HepG2 (cell line): ENCODE measurements around the gene NET1. TPM values are rescaled to one million over a fixed set of nuclear protein-coding genes. Genes with fewer than 3 reads are reported as not detected.
A peak's percentile ranks its signal among the peaks of the same experiment; 100 is the strongest.

ENCODE experiments used
- ATAC-seq: fragments of 200-7000 bp; cut with Tn5 transposase; 3 replicates; pipeline ENCODE4 v1.9.1; 2020; ENCODE audit warnings: mild to moderate bottlenecking, moderate library complexity
- BruUV-seq: library from RNA; stranded (reverse); fragments of 400-500 nt; replicated peaks from 2 replicates; lab custom pipeline; 2021; lab: Mats Ljungman, UMichigan
- CTCF ChIA-PET: fragments of 300-600 bp; formaldehyde crosslinking; extraction: SDS; loops from one replicate; lab custom pipeline; 2021; ENCODE audit warnings: low total read pairs, inconsistent platforms, low intra/inter-chr PET ratio; lab: Yijun Ruan, JAX
- POLR2A ChIA-PET: fragments of 350-600 bp; sonication (Branson Sonifier 250); formaldehyde crosslinking; loops from one replicate; lab custom pipeline; 2020; ENCODE audit warnings: antibody characterized with exemption, inconsistent platforms; lab: Yijun Ruan, JAX
- DNase-seq: peaks from one replicate; pipeline ENCODE4 v3.0.0-alpha.2; 2015; ENCODE audit warnings: low spot score
- FAIRE-seq: peaks from 3 replicates; lab custom pipeline; 2011; peaks lifted over from hg19 to GRCh38; lab: Jason Lieb, UNC
- H2AFZ ChIP-seq: one replicate; pipeline ENCODE4 v1.6.1; 2011; ENCODE audit warnings: low read length, inconsistent platforms
- H3K27ac ChIP-seq: fragments of 300-600 bp; 3 replicates; pipeline ENCODE4 v1.8.0; 2011; ENCODE audit warnings: mixed run types, mild to moderate bottlenecking, mixed read lengths, low read length, inconsistent platforms; ENCODE audit not compliant: insufficient read depth; ENCODE audit errors: extremely low read length
- H3K27me3 ChIP-seq, 2 experiments: fragments of 200-600 bp in 1 of 2; 2 replicates in 1 of 2; 3 replicates in 1 of 2; pipeline versions ENCODE4 v1.6.0 to v1.8.0; 2011; ENCODE audit warnings: low read length in 2 of 2, mild to moderate bottlenecking in 2 of 2, moderate library complexity in 2 of 2, inconsistent platforms in 1 of 2; ENCODE audit not compliant: insufficient read depth in 2 of 2, control insufficient read depth in 1 of 2
- H3K36me3 ChIP-seq, 2 experiments: fragments of 200-600 bp in 1 of 2; replicated peaks in 1 of 2; 2 replicates in 1 of 2; 3 replicates in 1 of 2; pipeline versions ENCODE4 v1.5.1 to v1.8.0; 2011; ENCODE audit warnings: low read length in 2 of 2, inconsistent platforms in 1 of 2; ENCODE audit not compliant: insufficient read depth in 2 of 2, control insufficient read depth in 1 of 2
- H3K4me1 ChIP-seq: 2 replicates; pipeline ENCODE4 v1.5.1; 2012; ENCODE audit warnings: low read length, inconsistent platforms; ENCODE audit not compliant: insufficient read depth
- H3K4me2 ChIP-seq: 2 replicates; pipeline ENCODE4 v1.6.0; 2011; ENCODE audit warnings: low read depth, low read length, inconsistent platforms
- H3K4me3 ChIP-seq, 3 experiments: fragments of 200-600 bp in 1 of 3; sonication (generic), shearing (Covaris generic) in 1 of 3; replicated peaks in 1 of 3; 2 replicates each; pipeline ENCODE4 v1.5.1; 2011 to 2016; ENCODE audit warnings: low read length in 3 of 3, inconsistent platforms in 2 of 3, low read depth in 2 of 3, mild to moderate bottlenecking in 2 of 3, control low read depth in 1 of 3, mixed read lengths in 1 of 3; ENCODE audit not compliant: insufficient read depth in 1 of 3
- H3K79me2 ChIP-seq: one replicate; pipeline ENCODE4 v1.6.1; 2011; ENCODE audit warnings: low read length, inconsistent platforms; ENCODE audit not compliant: insufficient read depth
- H3K9ac ChIP-seq: 2 replicates; pipeline ENCODE4 v1.6.0; 2011; ENCODE audit warnings: mild to moderate bottlenecking, low read depth, low read length, inconsistent platforms; ENCODE audit not compliant: insufficient read depth
- H3K9me3 ChIP-seq: 2 replicates; pipeline ENCODE4 v1.5.1; 2012; ENCODE audit warnings: mild to moderate bottlenecking, low read length
- H4K20me1 ChIP-seq: 2 replicates; pipeline ENCODE4 v1.6.0; 2011; ENCODE audit warnings: inconsistent platforms, mild to moderate bottlenecking, low read length, moderate library complexity; ENCODE audit not compliant: insufficient read depth
- BCL6 ChIP-seq: IDR thresholded peaks from 2 replicates; pipeline ENCODE4 v1.6.1; 2016; ENCODE audit warnings: missing genetic modification reagents, missing compliant biosample characterization
- FOXK1 ChIP-seq: sonication (generic); formaldehyde crosslinking; IDR thresholded peaks from 2 replicates; pipeline ENCODE4 v1.4.0; 2020; ENCODE audit warnings: low read depth, missing genetic modification reagents, borderline replicate concordance
- HES4 ChIP-seq: sonication (generic); formaldehyde crosslinking; IDR thresholded peaks from 2 replicates; pipeline ENCODE4 v1.9.0; 2021; ENCODE audit warnings: mild to moderate bottlenecking, missing genetic modification reagents, borderline replicate concordance
- KDM6A ChIP-seq: IDR thresholded peaks from 2 replicates; pipeline ENCODE4 v1.6.1; 2016; ENCODE audit warnings: low read depth
- MED1 ChIP-seq: sonication (generic); formaldehyde crosslinking; IDR thresholded peaks from 2 replicates; pipeline ENCODE4 v1.4.0; 2020; ENCODE audit warnings: missing genetic modification reagents
- POGZ ChIP-seq: sonication (generic); formaldehyde crosslinking; IDR thresholded peaks from 2 replicates; pipeline ENCODE4 v1.4.0; 2020; ENCODE audit warnings: mild to moderate bottlenecking, missing genetic modification reagents
- TCF7 ChIP-seq: sonication (generic); IDR thresholded peaks from 2 replicates; pipeline ENCODE4 v1.6.1; 2016; ENCODE audit warnings: antibody characterized with exemption, low read depth
- ZNF263 ChIP-seq: sonication (generic); formaldehyde crosslinking; IDR thresholded peaks from 2 replicates; pipeline ENCODE4 v1.4.0; 2020; ENCODE audit warnings: missing genetic modification reagents
- ZSCAN9 ChIP-seq: IDR thresholded peaks from 2 replicates; pipeline ENCODE4 v1.6.1; 2016; ENCODE audit warnings: borderline replicate concordance
- WGBS: methylation state at CpG from one replicate; pipeline ENCODE4 v1.1.6; 2017; ENCODE audit warnings: low lambda C conversion rate; 5-methylcytosine and 5-hydroxymethylcytosine counted together
- in situ Hi-C: cut with HindIII; loops from 2 replicates; pipeline ENCODE4 v1.10.0; 2017; ENCODE audit warnings: low pct_unique_long_range_greater_than_20kb; ENCODE audit not compliant: extremely low pct_ligation_motif_present
- intact Hi-C: fragments of 100-400 bp; cut with micrococcal nuclease; formaldehyde crosslinking; loops from one replicate; pipeline ENCODE4 v1.10.0; 2022; ENCODE audit not compliant: unreplicated experiment
- polyA plus RNA-seq, 8 experiments: library from polyadenylated mRNA; depleted of rRNA in 3 of 8; stranded (reverse) in 7 of 8; unstranded in 1 of 8; fragments of >200 nt; fragmentation: Illumina TruSeq in 4 of 8; extraction: Trizol in 4 of 8; gene quantifications; 2 replicates each; pipeline versions ENCODE4 v1.2.1 to v1.2.3, GENCODE V29; 2011 to 2016; ENCODE audit warnings: low read depth in 4 of 8, missing spikeins in 1 of 8, mixed read lengths in 1 of 8; ENCODE audit not compliant: insufficient read depth in 1 of 8
- total RNA-seq, 5 experiments: library from RNA; depleted of rRNA; stranded (reverse); fragments of >200 nt; fragmentation: Illumina TruSeq; extraction: Trizol; gene quantifications; 2 replicates each; pipeline ENCODE4 v1.2.3, GENCODE V29; 2016; ENCODE audit warnings: low read depth in 1 of 5
- TF ChIP-seq, protein P1 (sequence below): sonication (generic); formaldehyde crosslinking; IDR thresholded peaks from 2 replicates; pipeline ENCODE4 v1.5.1; 2020; ENCODE audit warnings: missing genetic modification reagents, mild to moderate bottlenecking, borderline replicate concordance
- TF ChIP-seq, protein P2 (sequence below): IDR thresholded peaks from 2 replicates; pipeline ENCODE4 v1.6.1; 2016; ENCODE audit warnings: low read depth
- TF ChIP-seq, protein P3 (sequence below): IDR thresholded peaks from 2 replicates; pipeline ENCODE4 v1.6.1; 2016
- TF ChIP-seq, protein P4 (sequence below): IDR thresholded peaks from 2 replicates; pipeline ENCODE4 v1.4.0; 2020; ENCODE audit warnings: mild to moderate bottlenecking, missing genetic modification reagents

Gene NET1
- total and polyA plus RNA-seq, 2 of the 13 experiments (the other 11 are each of a cell fraction or from before 2014, with no cell fraction given) = 48.1 to 65.8 TPM

DNA sequence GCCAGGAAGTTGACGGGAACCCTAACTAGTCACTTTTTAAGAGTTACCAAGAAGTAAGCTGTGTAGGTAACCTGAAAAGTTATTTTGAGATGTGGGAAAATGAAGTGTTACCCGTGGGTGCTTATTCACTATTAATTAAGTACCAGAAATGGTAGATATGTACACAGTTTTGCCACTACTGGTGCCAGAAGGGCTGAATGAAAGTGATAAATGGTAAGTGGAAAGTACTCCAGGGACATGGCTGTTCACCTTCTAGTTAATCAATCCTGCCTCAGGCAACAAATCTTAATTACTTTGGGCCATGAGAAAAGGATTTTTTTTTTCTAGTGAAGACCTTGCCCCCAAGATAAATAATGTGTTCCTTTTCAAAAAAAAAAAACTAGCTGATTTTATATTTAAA is 15.8 kb downstream of the NET1 start (continued):
- no peak for TF ChIP-seq HES4 (CRISPR knock-in tag)
- TF ChIP-seq, protein P1, sequence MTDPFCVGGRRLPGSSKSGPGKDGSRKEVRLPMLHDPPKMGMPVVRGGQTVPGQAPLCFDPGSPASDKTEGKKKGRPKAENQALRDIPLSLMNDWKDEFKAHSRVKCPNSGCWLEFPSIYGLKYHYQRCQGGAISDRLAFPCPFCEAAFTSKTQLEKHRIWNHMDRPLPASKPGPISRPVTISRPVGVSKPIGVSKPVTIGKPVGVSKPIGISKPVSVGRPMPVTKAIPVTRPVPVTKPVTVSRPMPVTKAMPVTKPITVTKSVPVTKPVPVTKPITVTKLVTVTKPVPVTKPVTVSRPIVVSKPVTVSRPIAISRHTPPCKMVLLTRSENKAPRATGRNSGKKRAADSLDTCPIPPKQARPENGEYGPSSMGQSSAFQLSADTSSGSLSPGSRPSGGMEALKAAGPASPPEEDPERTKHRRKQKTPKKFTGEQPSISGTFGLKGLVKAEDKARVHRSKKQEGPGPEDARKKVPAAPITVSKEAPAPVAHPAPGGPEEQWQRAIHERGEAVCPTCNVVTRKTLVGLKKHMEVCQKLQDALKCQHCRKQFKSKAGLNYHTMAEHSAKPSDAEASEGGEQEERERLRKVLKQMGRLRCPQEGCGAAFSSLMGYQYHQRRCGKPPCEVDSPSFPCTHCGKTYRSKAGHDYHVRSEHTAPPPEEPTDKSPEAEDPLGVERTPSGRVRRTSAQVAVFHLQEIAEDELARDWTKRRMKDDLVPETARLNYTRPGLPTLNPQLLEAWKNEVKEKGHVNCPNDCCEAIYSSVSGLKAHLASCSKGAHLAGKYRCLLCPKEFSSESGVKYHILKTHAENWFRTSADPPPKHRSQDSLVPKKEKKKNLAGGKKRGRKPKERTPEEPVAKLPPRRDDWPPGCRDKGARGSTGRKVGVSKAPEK = no peak
- no peak for TF ChIP-seq ZNF263

DNA sequence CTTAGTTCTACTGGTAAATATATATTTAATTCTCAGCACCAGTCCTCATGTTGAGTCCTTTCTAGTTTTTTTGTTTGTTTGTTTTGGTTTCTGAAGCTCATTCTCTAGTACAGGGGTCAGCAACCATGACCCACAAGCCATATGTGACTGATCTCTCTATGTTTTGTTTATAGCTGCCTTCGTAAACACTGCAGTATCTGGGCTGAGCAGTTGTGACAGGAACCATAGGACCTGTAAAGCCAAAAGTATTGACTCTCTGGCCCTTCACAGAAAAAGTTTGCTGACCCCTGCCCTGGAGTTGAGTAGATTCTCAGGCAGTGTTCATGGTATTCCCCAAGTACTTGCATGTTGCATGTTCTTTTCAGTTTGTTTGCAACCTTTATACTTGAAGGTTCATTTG is 20.8 kb downstream of the NET1 start:
- no peak for DNase-seq
- Histone ChIP-seq H3K27me3 (no peaks in the 10 kb centered on the region), H3K79me2 (peaks cover 2% of the 10 kb centered on the region), H3K4me1 (peaks cover 17% of the 10 kb centered on the region), H3K36me3 (peaks cover 1 to 11% of the 10 kb centered on the region in 2 experiments; a peak in 3 of 5 replicates), H3K9ac (no peak overlapping the region), H3K9me3 (no peaks in the 10 kb centered on the region), H2AFZ (no peak overlapping the region), H3K27ac (peak overlapping the region; percentile 60), H4K20me1 (no peaks in the 10 kb centered on the region), H3K4me2 (no peak overlapping the region; the same call in 1 of the 2 replicates), H3K4me3 (no peak overlapping the region)
- 61% methylated on average over 1 of the region's 1 CpG for WGBS
- ChIA-PET POLR2A (interaction anchor here (1.5 kb wide), 1 partner anchor 13 kb away, joined by 7 read pairs; no protein-coding TSS in a partner anchor), CTCF (interaction anchor here (1.6 to 2.8 kb wide), 3 partner anchors 140 to 618 kb away, joined by 3 to 32 read pairs (median 25); no protein-coding TSS in a partner anchor)
- intact Hi-C loops = loop anchor here (10.0 kb wide), 1 partner anchor 448 kb away; no protein-coding TSS in a partner anchor
- peak; percentile 86 for ATAC-seq
- BruUV-seq = no TSS peak
- no peak for FAIRE-seq
- in situ Hi-C loops = loop anchor here (10.0 kb wide), 1 partner anchor 608 kb away; the partner anchor contains the start of gene AKR1E2
- TF ChIP-seq MED1 (CRISPR knock-in tag) (peak; percentile 65), FOXK1 (CRISPR knock-in tag) (0 out of 2 replicates have a peak, but pooled peaks have one; percentile 25), KDM6A (CRISPR knock-in tag) (0 out of 2 replicates have a peak, but pooled peaks have one; percentile 30), ZSCAN9 (peak; percentile 3; the same call in 1 of the 2 replicates), POGZ (CRISPR knock-in tag) (0 out of 2 replicates have a peak, but pooled peaks have one; percentile 27), BCL6 (peak; percentile 66; the same call in 1 of the 2 replicates), TCF7 (peak; percentile 21; the same call in 1 of the 2 replicates)
- TF ChIP-seq, protein P2, sequence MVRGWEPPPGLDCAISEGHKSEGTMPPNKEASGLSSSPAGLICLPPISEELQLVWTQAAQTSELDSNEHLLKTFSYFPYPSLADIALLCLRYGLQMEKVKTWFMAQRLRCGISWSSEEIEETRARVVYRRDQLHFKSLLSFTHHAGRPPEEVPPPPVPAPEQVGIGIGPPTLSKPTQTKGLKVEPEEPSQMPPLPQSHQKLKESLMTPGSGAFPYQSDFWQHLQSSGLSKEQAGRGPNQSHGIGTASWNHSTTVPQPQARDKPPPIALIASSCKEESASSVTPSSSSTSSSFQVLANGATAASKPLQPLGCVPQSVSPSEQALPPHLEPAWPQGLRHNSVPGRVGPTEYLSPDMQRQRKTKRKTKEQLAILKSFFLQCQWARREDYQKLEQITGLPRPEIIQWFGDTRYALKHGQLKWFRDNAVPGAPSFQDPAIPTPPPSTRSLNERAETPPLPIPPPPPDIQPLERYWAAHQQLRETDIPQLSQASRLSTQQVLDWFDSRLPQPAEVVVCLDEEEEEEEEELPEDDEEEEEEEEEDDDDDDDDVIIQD (CRISPR knock-in tag) = peak; percentile 80; the same call in 1 of the 2 replicates
- TF ChIP-seq, protein P3, sequence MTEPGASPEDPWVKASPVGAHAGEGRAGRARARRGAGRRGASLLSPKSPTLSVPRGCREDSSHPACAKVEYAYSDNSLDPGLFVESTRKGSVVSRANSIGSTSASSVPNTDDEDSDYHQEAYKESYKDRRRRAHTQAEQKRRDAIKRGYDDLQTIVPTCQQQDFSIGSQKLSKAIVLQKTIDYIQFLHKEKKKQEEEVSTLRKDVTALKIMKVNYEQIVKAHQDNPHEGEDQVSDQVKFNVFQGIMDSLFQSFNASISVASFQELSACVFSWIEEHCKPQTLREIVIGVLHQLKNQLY (CRISPR knock-in tag) = no peak
- TF ChIP-seq, protein P4, sequence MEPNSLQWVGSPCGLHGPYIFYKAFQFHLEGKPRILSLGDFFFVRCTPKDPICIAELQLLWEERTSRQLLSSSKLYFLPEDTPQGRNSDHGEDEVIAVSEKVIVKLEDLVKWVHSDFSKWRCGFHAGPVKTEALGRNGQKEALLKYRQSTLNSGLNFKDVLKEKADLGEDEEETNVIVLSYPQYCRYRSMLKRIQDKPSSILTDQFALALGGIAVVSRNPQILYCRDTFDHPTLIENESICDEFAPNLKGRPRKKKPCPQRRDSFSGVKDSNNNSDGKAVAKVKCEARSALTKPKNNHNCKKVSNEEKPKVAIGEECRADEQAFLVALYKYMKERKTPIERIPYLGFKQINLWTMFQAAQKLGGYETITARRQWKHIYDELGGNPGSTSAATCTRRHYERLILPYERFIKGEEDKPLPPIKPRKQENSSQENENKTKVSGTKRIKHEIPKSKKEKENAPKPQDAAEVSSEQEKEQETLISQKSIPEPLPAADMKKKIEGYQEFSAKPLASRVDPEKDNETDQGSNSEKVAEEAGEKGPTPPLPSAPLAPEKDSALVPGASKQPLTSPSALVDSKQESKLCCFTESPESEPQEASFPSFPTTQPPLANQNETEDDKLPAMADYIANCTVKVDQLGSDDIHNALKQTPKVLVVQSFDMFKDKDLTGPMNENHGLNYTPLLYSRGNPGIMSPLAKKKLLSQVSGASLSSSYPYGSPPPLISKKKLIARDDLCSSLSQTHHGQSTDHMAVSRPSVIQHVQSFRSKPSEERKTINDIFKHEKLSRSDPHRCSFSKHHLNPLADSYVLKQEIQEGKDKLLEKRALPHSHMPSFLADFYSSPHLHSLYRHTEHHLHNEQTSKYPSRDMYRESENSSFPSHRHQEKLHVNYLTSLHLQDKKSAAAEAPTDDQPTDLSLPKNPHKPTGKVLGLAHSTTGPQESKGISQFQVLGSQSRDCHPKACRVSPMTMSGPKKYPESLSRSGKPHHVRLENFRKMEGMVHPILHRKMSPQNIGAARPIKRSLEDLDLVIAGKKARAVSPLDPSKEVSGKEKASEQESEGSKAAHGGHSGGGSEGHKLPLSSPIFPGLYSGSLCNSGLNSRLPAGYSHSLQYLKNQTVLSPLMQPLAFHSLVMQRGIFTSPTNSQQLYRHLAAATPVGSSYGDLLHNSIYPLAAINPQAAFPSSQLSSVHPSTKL (CRISPR knock-in tag) = peak; percentile 64
